PC-9 (cell line): Measurements from ENCODE around the gene UBE4A. TPM values are rescaled to one million over a fixed set of nuclear protein-coding genes. Genes with fewer than 3 reads are reported as not detected.
A peak's percentile ranks its signal among the peaks of the same experiment; 100 is the strongest.
"Not testable (repeated sequence)": the region's sequence is repeated elsewhere in the genome, so short reads cannot be mapped to it uniquely, and the experiment has no call there.

ENCODE experiments used
- BruUV-seq: library from RNA; stranded (reverse); fragments of 400-500 nt; replicated peaks from 2 replicates; lab custom pipeline; 2021; lab: Mats Ljungman, UMichigan
- CTCF ChIA-PET: fragments of 300-600 bp; sonication (Branson Sonifier 250); formaldehyde crosslinking; loops from one replicate; lab custom pipeline; 2022; ENCODE audit warnings: antibody characterized with exemption; lab: Charles Lee
- POLR2A ChIA-PET: fragments of 300-600 bp; sonication (Branson Sonifier 250); formaldehyde crosslinking; loops from one replicate; lab custom pipeline; 2022; ENCODE audit warnings: antibody characterized with exemption; ENCODE audit not compliant: unreplicated experiment; lab: Charles Lee
- DNase-seq, 2 experiments: peaks; one replicate each; pipeline versions ENCODE4 v3.0.0 to v3.0.0-alpha.2; 2015 to 2022; ENCODE audit warnings: mixed read lengths in 1 of 2
- H2AFZ ChIP-seq: fragments of 200-600 bp; sonication (generic); 2 replicates; pipeline ENCODE4 v1.8.1; 2017; ENCODE audit warnings: antibody characterized with exemption
- H3F3A ChIP-seq: fragments of 200-600 bp; sonication (generic); 2 replicates; pipeline ENCODE4 v1.8.1; 2017; ENCODE audit warnings: antibody characterized with exemption, mild to moderate bottlenecking, low read depth; ENCODE audit not compliant: insufficient read depth
- H3K27ac ChIP-seq: fragments of 200-600 bp; sonication (generic); 2 replicates; pipeline ENCODE4 v1.6.1; 2016; ENCODE audit warnings: mixed run types
- H3K27me3 ChIP-seq: fragments of 200-600 bp; sonication (generic); 2 replicates; pipeline ENCODE4 v1.6.1; 2016; ENCODE audit warnings: low read depth, mixed run types; ENCODE audit not compliant: insufficient read depth
- H3K36me3 ChIP-seq: fragments of 200-600 bp; sonication (generic); 2 replicates; pipeline ENCODE4 v1.6.1; 2016; ENCODE audit warnings: low read depth, mixed run types
- H3K4me1 ChIP-seq: fragments of 200-600 bp; sonication (generic); replicated peaks from 2 replicates; pipeline ENCODE4 v1.6.1; 2016; ENCODE audit warnings: mixed run types; ENCODE audit not compliant: insufficient read depth
- H3K4me2 ChIP-seq: fragments of 200-600 bp; sonication (generic); 2 replicates; pipeline ENCODE4 v1.6.1; 2017; ENCODE audit warnings: mixed run types
- H3K4me3 ChIP-seq: fragments of 200-600 bp; sonication (generic); 2 replicates; pipeline ENCODE4 v1.6.1; 2016; ENCODE audit warnings: mixed run types
- H3K79me2 ChIP-seq: fragments of 200-600 bp; sonication (generic); 2 replicates; pipeline ENCODE4 v1.6.1; 2017; ENCODE audit warnings: low read depth, mixed run types
- H3K9me2 ChIP-seq: fragments of 200-600 bp; sonication (generic); 2 replicates; pipeline ENCODE4 v1.8.1; 2017; ENCODE audit warnings: mild to moderate bottlenecking; ENCODE audit not compliant: insufficient read depth
- H3K9me3 ChIP-seq: fragments of 200-600 bp; sonication (generic); 2 replicates; pipeline ENCODE4 v1.8.1; 2016; ENCODE audit warnings: low read depth; ENCODE audit not compliant: insufficient read depth
- H4K20me1 ChIP-seq: fragments of 200-600 bp; sonication (generic); 2 replicates; pipeline ENCODE4 v1.8.1; 2017; ENCODE audit not compliant: insufficient read depth
- EZH2 ChIP-seq: fragments of 200-600 bp; sonication (generic); IDR thresholded peaks from 2 replicates; pipeline ENCODE4 v1.8.0; 2017; ENCODE audit warnings: antibody characterized with exemption, low read depth
- intact Hi-C: fragments of 100-400 bp; cut with micrococcal nuclease; formaldehyde crosslinking; loops from one replicate; pipeline ENCODE4 v1.10.0; 2022; ENCODE audit not compliant: unreplicated experiment
- total RNA-seq: library from RNA; stranded (reverse); gene quantifications from 2 replicates; pipeline ENCODE4 v1.2.3, GENCODE V29; 2021
- TF ChIP-seq, protein P1 (sequence below): fragments of 200-600 bp; sonication (generic); conservative IDR thresholded peaks from 2 replicates; pipeline ENCODE4 v1.6.1; 2017; ENCODE audit warnings: mixed run types, antibody characterized with exemption, mild to moderate bottlenecking, moderate library complexity

The UBE4A gene
- total RNA-seq, 1 experiment from 2014 or later = 30.9 TPM

DNA sequence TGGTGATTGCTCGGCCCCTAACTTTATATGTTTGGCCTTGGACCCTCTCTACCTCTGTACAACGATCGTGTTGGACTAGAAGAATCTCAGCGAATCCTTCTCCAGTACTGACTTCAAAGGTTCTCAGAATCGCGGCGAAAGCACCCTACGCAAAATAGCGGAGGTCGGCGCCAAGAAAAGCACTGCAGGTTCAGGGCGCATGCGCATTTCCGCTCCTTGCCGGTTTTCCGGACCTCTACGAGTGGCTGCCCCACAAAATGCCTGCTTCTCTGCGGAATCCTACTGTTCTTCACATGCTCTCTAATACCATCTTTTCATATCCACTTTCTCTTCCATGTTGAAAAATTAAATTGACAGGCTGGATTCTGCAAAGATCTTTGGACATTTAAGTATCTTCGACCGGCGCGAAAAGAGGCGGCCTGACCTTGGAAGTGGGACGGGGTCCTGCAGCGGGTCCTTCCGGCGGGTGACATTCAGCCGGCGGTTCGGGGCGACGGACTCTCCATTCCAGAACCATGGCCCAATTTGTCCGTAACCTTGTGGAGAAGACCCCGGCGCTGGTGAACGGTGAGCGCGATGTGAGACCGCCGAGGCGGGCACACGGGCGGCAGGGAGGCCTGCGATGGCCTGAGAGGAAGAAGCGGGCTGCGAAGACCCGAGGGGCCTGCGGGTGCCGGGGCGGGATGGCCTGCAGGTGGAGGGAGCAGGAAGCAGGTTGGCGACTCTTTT is 41.9 kb downstream of the UBE4A start, which contains the start of gene ATP5MG:
Gene ATP5MG, plus strand, starts transcription at position 456 of the 729 bp plus-strand sequence. Its CDS starts 60 bp downstream, at position 516.
- intact Hi-C loops = loop anchor here (1.0 to 5.0 kb wide), 3 partner anchors 14 to 86 kb away; partner anchors contain the start of gene KMT2A
- CTCF ChIA-PET = no interaction called here

DNA sequence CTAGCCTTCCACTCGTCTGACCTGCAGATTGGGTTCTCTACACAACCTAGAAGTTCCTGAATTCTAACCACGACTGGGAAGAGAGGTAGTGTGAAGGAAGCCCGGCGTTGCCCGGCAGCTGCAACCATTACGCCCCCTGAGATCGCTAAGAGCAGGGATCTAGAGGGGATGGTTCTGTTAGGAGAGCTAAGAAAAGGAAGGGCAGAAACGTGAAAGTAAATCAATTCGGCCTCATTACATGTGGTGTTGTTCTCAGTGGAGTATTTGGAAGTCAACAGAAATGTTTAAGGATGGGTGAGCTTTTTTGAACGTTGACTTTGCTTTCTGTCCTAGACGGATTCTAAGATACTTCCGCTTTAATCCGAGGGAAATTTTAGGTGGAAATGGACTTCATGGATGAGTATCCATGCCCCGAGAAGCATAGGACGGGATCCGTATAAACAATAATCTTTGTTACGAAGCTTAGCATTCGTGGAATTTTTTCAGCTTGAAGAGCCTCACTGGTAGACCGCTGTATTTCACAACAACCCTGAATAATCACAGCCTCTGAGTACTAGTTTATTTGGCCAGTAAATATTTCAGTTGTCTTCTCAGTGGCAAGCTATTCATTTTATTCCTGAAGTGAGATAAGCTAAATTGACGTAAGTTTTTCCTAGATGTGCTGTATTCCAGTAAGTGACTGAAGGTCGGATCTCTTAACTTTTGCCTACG is 42.6 kb downstream of the UBE4A start:
- H3K36me3 ChIP-seq = peaks cover 8% of the 10 kb centered on the region; the same call in 1 of the 2 replicates
- H2AFZ ChIP-seq = peak overlapping the region; percentile 79
- H3K4me1 ChIP-seq = peaks cover 21% of the 10 kb centered on the region
- peaks cover 25% of the 10 kb centered on the region for H3F3A ChIP-seq
- ChIA-PET POLR2A (interaction anchor here (1.0 kb wide), 1 partner anchor 23 kb away, joined by 8 read pairs; no protein-coding TSS in a partner anchor), CTCF (no interaction called here)
- peak overlapping the region; percentile 45 for H3K27ac ChIP-seq
- peaks cover 55% of the 10 kb centered on the region for H3K79me2 ChIP-seq
- no peak for TF ChIP-seq EZH2
- TF ChIP-seq, protein P1, sequence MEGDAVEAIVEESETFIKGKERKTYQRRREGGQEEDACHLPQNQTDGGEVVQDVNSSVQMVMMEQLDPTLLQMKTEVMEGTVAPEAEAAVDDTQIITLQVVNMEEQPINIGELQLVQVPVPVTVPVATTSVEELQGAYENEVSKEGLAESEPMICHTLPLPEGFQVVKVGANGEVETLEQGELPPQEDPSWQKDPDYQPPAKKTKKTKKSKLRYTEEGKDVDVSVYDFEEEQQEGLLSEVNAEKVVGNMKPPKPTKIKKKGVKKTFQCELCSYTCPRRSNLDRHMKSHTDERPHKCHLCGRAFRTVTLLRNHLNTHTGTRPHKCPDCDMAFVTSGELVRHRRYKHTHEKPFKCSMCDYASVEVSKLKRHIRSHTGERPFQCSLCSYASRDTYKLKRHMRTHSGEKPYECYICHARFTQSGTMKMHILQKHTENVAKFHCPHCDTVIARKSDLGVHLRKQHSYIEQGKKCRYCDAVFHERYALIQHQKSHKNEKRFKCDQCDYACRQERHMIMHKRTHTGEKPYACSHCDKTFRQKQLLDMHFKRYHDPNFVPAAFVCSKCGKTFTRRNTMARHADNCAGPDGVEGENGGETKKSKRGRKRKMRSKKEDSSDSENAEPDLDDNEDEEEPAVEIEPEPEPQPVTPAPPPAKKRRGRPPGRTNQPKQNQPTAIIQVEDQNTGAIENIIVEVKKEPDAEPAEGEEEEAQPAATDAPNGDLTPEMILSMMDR = no peak
- no peaks in the 10 kb centered on the region for H3K9me3 ChIP-seq
- peak in 1 of 2 experiments; percentile 88 for DNase-seq
- H4K20me1 ChIP-seq = peaks cover 40% of the 10 kb centered on the region
- peak overlapping the region; percentile 83 for H3K4me3 ChIP-seq
- H3K27me3 ChIP-seq = no peaks in the 10 kb centered on the region
- BruUV-seq = no TSS peak
- peak overlapping the region; percentile 71 for H3K4me2 ChIP-seq
- H3K9me2 ChIP-seq = no peaks in the 10 kb centered on the region
- intact Hi-C loops = loop anchor here (1.0 to 5.0 kb wide), 3 partner anchors 13 to 85 kb away; partner anchors contain the start of gene KMT2A

More for the DNA sequence above, 41.9 kb downstream of the UBE4A start, which contains the start of gene ATP5MG:
- peak within 1 kb of the TSS; percentile 79 for H2AFZ ChIP-seq
- H3K27ac ChIP-seq = peak within 1 kb of the TSS; percentile 45
- peaks cover 33% of the 10 kb centered on the region for H4K20me1 ChIP-seq
- H3K36me3 ChIP-seq = 0 out of 2 replicates have a peak, but pooled peaks cover 3% of the 10 kb centered on the region
- H3F3A ChIP-seq = peaks cover 23% of the 10 kb centered on the region
- no peaks in the 10 kb centered on the region for H3K9me3 ChIP-seq
- peak; percentile 81 to 82 for DNase-seq
- H3K27me3 ChIP-seq = no peaks in the 10 kb centered on the region
- POLR2A ChIA-PET = interaction anchor here (1.0 kb wide), 1 partner anchor 24 kb away, joined by 8 read pairs; no protein-coding TSS in a partner anchor
- TF ChIP-seq, protein P1 = no peak
- no peak for TF ChIP-seq EZH2
- H3K9me2 ChIP-seq = no peaks in the 10 kb centered on the region
- peak within 1 kb of the TSS; percentile 71 for H3K4me2 ChIP-seq
- H3K79me2 ChIP-seq = peaks cover 49% of the 10 kb centered on the region
- BruUV-seq = no TSS peak
- H3K4me3 ChIP-seq = peak within 1 kb of the TSS; percentile 83
- peaks cover 21% of the 10 kb centered on the region for H3K4me1 ChIP-seq

DNA sequence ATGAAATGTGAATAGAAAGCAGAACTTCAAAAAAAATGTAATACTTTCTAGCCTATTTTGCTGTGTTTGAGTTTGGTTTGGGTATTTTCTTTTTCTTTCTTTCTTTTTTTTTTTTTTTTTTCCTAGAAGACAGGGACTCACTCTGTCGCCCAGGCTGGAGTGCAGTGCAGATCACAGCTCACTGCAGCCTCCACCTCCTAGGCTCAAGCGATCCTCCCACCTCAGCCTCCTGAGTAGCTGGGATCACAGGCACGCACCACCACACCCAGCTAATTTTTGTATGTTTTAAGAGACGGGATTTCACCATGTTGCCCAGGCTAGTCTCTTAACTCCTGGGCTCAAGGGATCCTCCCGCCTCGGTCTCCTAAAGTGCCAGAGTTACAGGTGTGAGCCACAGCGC is 43.2 kb downstream of the UBE4A start:
- Histone ChIP-seq H3K79me2 (peaks cover 59% of the 10 kb centered on the region), H3K27ac (peak overlapping the region; percentile 45; the same call in 1 of the 2 replicates), H3K4me3 (peak overlapping the region; percentile 83), H3K4me2 (peak overlapping the region; percentile 71), H4K20me1 (peaks cover 42% of the 10 kb centered on the region), H3K36me3 (peaks cover 13% of the 10 kb centered on the region; the same call in 1 of the 2 replicates), H3K4me1 (peaks cover 21% of the 10 kb centered on the region), H3F3A (peaks cover 23% of the 10 kb centered on the region)
- POLR2A ChIA-PET = interaction anchor here (1.0 kb wide), 1 partner anchor 22 kb away, joined by 8 read pairs; no protein-coding TSS in a partner anchor
- H3K9me3 ChIP-seq, CTCF ChIA-PET, H3K27me3 ChIP-seq, DNase-seq, H3K9me2 ChIP-seq, H2AFZ ChIP-seq: not testable (repeated sequence)
- TSS peak; percentile 58 for BruUV-seq
- intact Hi-C loops = loop anchor here (5.0 kb wide), 1 partner anchor 85 kb away; no protein-coding TSS in a partner anchor
